ENCODE measurements around the gene FOSB.

- TF ChIP-seq CTCF (IDR thresholded peaks at IDR 0.05): no peak
- no peak for TF ChIP-seq POLR2A (IDR thresholded peaks at IDR 0.05)
- TF ChIP-seq POLR2AphosphoS5 (IDR thresholded peaks at IDR 0.05): no peak
- TF ChIP-seq EP300 (IDR thresholded peaks at IDR 0.05): no peak
Observed at GRCh38 chr19:45505151-45505995, 37.6 kb downstream of the FOSB start.

All from sigmoid colon (tissue), 4 donors.